HepG2 (cell line): Measurements from ENCODE around the gene SPX. TPM values are rescaled to one million over a fixed set of nuclear protein-coding genes. Genes with fewer than 3 reads are reported as not detected.

Source experiments
- ATAC-seq: fragments of 200-7000 bp; cut with Tn5 transposase; 3 replicates; pipeline ENCODE4 v1.9.1; 2020; ENCODE audit warnings: mild to moderate bottlenecking, moderate library complexity
- BruUV-seq: library from RNA; stranded (reverse); fragments of 400-500 nt; replicated peaks from 2 replicates; lab custom pipeline; 2021; lab: Mats Ljungman, UMichigan
- CTCF ChIA-PET: fragments of 300-600 bp; formaldehyde crosslinking; extraction: SDS; loops from one replicate; lab custom pipeline; 2021; ENCODE audit warnings: low total read pairs, inconsistent platforms, low intra/inter-chr PET ratio; lab: Yijun Ruan, JAX
- POLR2A ChIA-PET: fragments of 350-600 bp; sonication (Branson Sonifier 250); formaldehyde crosslinking; loops from one replicate; lab custom pipeline; 2020; ENCODE audit warnings: antibody characterized with exemption, inconsistent platforms; lab: Yijun Ruan, JAX
- DNase-seq: peaks from one replicate; pipeline ENCODE4 v3.0.0-alpha.2; 2015; ENCODE audit warnings: low spot score
- FAIRE-seq: peaks from 3 replicates; lab custom pipeline; 2011; peaks lifted over from hg19 to GRCh38; lab: Jason Lieb, UNC
- H2AFZ ChIP-seq: one replicate; pipeline ENCODE4 v1.6.1; 2011; ENCODE audit warnings: low read length, inconsistent platforms
- H3K27ac ChIP-seq: fragments of 300-600 bp; 3 replicates; pipeline ENCODE4 v1.8.0; 2011; ENCODE audit warnings: mixed run types, mild to moderate bottlenecking, mixed read lengths, low read length, inconsistent platforms; ENCODE audit not compliant: insufficient read depth; ENCODE audit errors: extremely low read length
- H3K27me3 ChIP-seq, 2 experiments: fragments of 200-600 bp in 1 of 2; 2 replicates in 1 of 2; 3 replicates in 1 of 2; pipeline versions ENCODE4 v1.6.0 to v1.8.0; 2011; ENCODE audit warnings: low read length in 2 of 2, mild to moderate bottlenecking in 2 of 2, moderate library complexity in 2 of 2, inconsistent platforms in 1 of 2; ENCODE audit not compliant: insufficient read depth in 2 of 2, control insufficient read depth in 1 of 2
- H3K36me3 ChIP-seq, 2 experiments: fragments of 200-600 bp in 1 of 2; replicated peaks in 1 of 2; 2 replicates in 1 of 2; 3 replicates in 1 of 2; pipeline versions ENCODE4 v1.5.1 to v1.8.0; 2011; ENCODE audit warnings: low read length in 2 of 2, inconsistent platforms in 1 of 2; ENCODE audit not compliant: insufficient read depth in 2 of 2, control insufficient read depth in 1 of 2
- H3K4me1 ChIP-seq: 2 replicates; pipeline ENCODE4 v1.5.1; 2012; ENCODE audit warnings: low read length, inconsistent platforms; ENCODE audit not compliant: insufficient read depth
- H3K4me2 ChIP-seq: 2 replicates; pipeline ENCODE4 v1.6.0; 2011; ENCODE audit warnings: low read depth, low read length, inconsistent platforms
- H3K4me3 ChIP-seq, 3 experiments: fragments of 200-600 bp in 1 of 3; sonication (generic), shearing (Covaris generic) in 1 of 3; replicated peaks in 1 of 3; 2 replicates each; pipeline ENCODE4 v1.5.1; 2011 to 2016; ENCODE audit warnings: low read length in 3 of 3, inconsistent platforms in 2 of 3, low read depth in 2 of 3, mild to moderate bottlenecking in 2 of 3, control low read depth in 1 of 3, mixed read lengths in 1 of 3; ENCODE audit not compliant: insufficient read depth in 1 of 3
- H3K79me2 ChIP-seq: one replicate; pipeline ENCODE4 v1.6.1; 2011; ENCODE audit warnings: low read length, inconsistent platforms; ENCODE audit not compliant: insufficient read depth
- H3K9ac ChIP-seq: 2 replicates; pipeline ENCODE4 v1.6.0; 2011; ENCODE audit warnings: mild to moderate bottlenecking, low read depth, low read length, inconsistent platforms; ENCODE audit not compliant: insufficient read depth
- H3K9me3 ChIP-seq: 2 replicates; pipeline ENCODE4 v1.5.1; 2012; ENCODE audit warnings: mild to moderate bottlenecking, low read length
- H4K20me1 ChIP-seq: 2 replicates; pipeline ENCODE4 v1.6.0; 2011; ENCODE audit warnings: inconsistent platforms, mild to moderate bottlenecking, low read length, moderate library complexity; ENCODE audit not compliant: insufficient read depth
- CEBPG ChIP-seq: IDR thresholded peaks from 2 replicates; pipeline ENCODE4 v1.6.1; 2016
- HNRNPH1 ChIP-seq: fragments of 200-400 bp; formaldehyde crosslinking; optimal IDR thresholded peaks from 2 replicates; pipeline ENCODE3; 2017; ENCODE audit warnings: mild to moderate bottlenecking, low read depth, low read length
- MAFK ChIP-seq, 2 experiments: IDR thresholded peaks in 1 of 2; conservative IDR thresholded peaks in 1 of 2; 2 replicates each; pipeline ENCODE4 v1.6.1; 2011; ENCODE audit warnings: improper control_type of control experiment in 2 of 2, low read length in 2 of 2
- RNF2 ChIP-seq: fragments of 450-650 bp; conservative IDR thresholded peaks from 2 replicates; pipeline ENCODE4 v1.6.1; 2016; ENCODE audit warnings: low read depth
- SRF ChIP-seq: IDR thresholded peaks from 2 replicates; pipeline ENCODE4 v1.6.1; 2011; ENCODE audit warnings: mild to moderate bottlenecking, low read depth, low read length, moderate library complexity
- WGBS: methylation state at CpG from one replicate; pipeline ENCODE4 v1.1.6; 2017; ENCODE audit warnings: low lambda C conversion rate; 5-methylcytosine and 5-hydroxymethylcytosine counted together
- in situ Hi-C: cut with HindIII; loops from 2 replicates; pipeline ENCODE4 v1.10.0; 2017; ENCODE audit warnings: low pct_unique_long_range_greater_than_20kb; ENCODE audit not compliant: extremely low pct_ligation_motif_present
- intact Hi-C: fragments of 100-400 bp; cut with micrococcal nuclease; formaldehyde crosslinking; loops from one replicate; pipeline ENCODE4 v1.10.0; 2022; ENCODE audit not compliant: unreplicated experiment
- polyA plus RNA-seq, 8 experiments: library from polyadenylated mRNA; depleted of rRNA in 3 of 8; stranded (reverse) in 7 of 8; unstranded in 1 of 8; fragments of >200 nt; fragmentation: Illumina TruSeq in 4 of 8; extraction: Trizol in 4 of 8; gene quantifications; 2 replicates each; pipeline versions ENCODE4 v1.2.1 to v1.2.3, GENCODE V29; 2011 to 2016; ENCODE audit warnings: low read depth in 4 of 8, missing spikeins in 1 of 8, mixed read lengths in 1 of 8; ENCODE audit not compliant: insufficient read depth in 1 of 8
- total RNA-seq, 5 experiments: library from RNA; depleted of rRNA; stranded (reverse); fragments of >200 nt; fragmentation: Illumina TruSeq; extraction: Trizol; gene quantifications; 2 replicates each; pipeline ENCODE4 v1.2.3, GENCODE V29; 2016; ENCODE audit warnings: low read depth in 1 of 5
- TF ChIP-seq, protein P1 (sequence below): IDR thresholded peaks from 2 replicates; pipeline ENCODE4 v1.6.1; 2012; ENCODE audit warnings: low read depth, low read length, improper control_type of control experiment

Gene SPX
- total and polyA plus RNA-seq, 2 of the 13 experiments (the other 11 are each of a cell fraction or from before 2014, with no cell fraction given) = 0.07 to 0.16 TPM

DNA sequence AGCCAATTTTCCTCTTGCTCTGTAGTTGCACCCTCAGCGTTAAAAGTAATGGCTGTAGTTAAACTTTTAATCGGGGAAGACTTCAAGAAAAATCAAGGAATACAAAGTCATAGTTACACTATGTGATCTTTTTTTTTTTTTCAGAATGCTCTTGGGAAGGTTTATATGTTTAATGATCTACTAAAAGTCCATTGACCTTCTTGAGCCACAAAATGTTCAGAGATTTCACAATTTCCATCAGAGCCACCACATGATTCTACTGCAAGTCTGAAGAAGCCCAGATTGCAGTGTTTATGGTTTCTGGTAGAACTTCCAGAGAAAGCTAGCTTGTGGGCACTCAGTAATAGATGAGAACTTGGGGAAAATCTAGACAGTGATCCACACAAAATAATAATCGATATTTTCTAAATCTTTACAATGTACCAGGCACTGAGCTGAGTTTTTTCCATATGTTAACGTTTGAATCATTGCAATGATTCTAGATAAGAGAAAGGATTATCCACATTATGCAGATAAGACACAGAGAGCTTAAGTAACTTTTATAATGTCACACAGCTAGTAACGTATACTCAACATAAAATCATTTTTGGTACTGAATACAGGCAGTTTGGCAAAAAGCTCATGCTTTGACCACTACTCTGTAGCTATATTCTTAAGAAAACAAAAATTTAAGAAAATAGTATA, 40.3 kb downstream of the SPX start (continued):
- TF ChIP-seq CEBPG (CRISPR knock-in tag) (peak; percentile 74), HNRNPH1 (no peak), SRF (no peak), RNF2 (no peak)
- TF ChIP-seq, protein P1, sequence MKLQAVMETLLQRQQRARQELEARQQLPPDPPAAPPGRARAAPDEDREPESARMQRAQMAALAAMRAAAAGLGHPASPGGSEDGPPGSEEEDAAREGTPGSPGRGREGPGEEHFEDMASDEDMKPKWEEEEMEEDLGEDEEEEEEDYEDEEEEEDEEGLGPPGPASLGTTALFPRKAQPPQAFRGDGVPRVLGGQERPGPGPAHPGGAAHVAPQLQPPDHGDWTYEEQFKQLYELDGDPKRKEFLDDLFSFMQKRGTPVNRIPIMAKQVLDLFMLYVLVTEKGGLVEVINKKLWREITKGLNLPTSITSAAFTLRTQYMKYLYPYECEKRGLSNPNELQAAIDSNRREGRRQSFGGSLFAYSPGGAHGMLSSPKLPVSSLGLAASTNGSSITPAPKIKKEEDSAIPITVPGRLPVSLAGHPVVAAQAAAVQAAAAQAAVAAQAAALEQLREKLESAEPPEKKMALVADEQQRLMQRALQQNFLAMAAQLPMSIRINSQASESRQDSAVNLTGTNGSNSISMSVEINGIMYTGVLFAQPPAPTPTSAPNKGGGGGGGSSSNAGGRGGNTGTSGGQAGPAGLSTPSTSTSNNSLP = peak; percentile 45

DNA sequence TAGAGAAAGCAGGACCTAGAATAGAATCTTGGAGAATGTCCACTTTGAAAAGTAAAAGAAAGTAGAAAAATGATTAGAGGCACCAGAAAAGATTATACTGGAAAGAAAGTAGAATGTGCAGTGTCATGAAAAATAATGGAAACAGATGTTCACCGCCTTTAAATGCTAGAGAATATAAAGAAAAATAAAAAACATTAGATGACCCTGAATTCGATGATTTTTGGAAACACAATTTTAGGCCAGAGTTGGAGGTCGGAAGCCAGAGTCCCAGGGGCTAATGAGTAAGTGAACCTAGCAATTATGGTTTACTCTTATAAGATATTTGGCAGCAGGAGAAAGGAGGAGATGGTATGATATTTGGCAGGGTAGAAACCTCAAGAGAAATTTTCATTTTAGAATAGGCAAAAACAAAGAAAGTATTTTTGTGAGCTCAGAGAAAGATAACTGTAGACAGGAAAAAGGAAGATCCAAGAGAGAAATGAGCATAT, 40.9 kb downstream of the SPX start:
- no TSS peak for BruUV-seq
- intact Hi-C loops (no loop called here), in situ Hi-C loops (no loop called here)
- Histone ChIP-seq H3K27me3 (no peaks in the 10 kb centered on the region), H3K79me2 (no peaks in the 10 kb centered on the region), H3K4me1 (peaks cover 49% of the 10 kb centered on the region), H3K9ac (no peak overlapping the region), H4K20me1 (no peaks in the 10 kb centered on the region), H3K4me2 (no peak overlapping the region), H3K9me3 (no peaks in the 10 kb centered on the region), H2AFZ (no peak overlapping the region), H3K4me3 (no peak overlapping the region), H3K36me3 (no peaks in the 10 kb centered on the region), H3K27ac (no peak overlapping the region)
- ATAC-seq = no peak
- POLR2A ChIA-PET = no interaction called here
- CTCF ChIA-PET = no interaction called here
- DNase-seq = no peak
- FAIRE-seq = no peak
- peak; percentile 26 to 50; a peak in 2 of 4 replicates for TF ChIP-seq MAFK (conservative IDR thresholded peaks at IDR 0.05 in 1 of 2, IDR thresholded peaks at IDR 0.05 in 1 of 2; ENCODE audit: low read length in 2 of 2)
- TF ChIP-seq CEBPG (CRISPR knock-in tag) = no peak
- 90% methylated on average over 3 of the region's 3 CpGs for WGBS
